Fibroblast of skin of left biceps (primary cell): ENCODE data around the gene LYRM4.

Source experiments
- DNase-seq, 2 experiments: peaks; one replicate each; pipeline ENCODE4 v3.0.0-alpha.2; 2013; ENCODE audit warnings: low read depth in 2 of 2

Gene LYRM4

DNA sequence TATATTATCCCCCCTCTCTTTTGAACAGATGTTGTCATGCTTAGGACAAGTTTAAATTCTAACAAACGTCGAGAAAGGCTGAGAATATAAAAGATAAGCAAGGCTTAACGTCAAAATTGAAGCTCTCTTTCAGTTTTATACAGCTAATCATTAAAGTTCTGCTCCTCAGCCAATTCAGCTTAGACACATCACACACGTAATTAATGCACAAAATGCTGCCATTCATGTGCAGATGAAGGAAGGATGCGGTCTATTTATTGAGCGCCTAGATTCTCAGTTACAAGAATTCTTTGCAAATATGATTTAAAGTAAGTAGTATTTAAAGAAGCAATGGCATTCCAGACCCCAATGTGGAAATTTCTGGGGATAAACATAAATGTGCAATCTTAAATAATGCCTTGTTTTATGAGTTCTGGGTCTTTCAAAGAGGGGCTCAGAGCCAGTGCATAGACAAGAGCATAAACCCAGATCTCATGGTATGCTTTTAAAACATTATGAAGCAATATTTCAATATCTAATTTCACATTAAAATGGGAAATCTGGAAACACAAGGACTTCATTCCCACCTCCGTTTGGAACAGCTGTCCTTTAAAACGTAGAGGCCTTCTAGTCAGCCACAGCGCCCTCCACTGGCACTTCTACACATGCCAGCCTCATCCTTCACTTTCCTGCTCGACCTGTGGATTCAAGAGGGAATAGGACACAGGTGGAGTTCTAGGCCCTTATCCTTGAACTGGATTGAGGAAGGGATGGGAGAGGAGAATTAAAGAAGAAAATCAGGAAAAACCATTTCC, 85.8 kb downstream of the LYRM4 start:
- DNase-seq, result no peak

- DNase-seq, result no peak
These were observed 86.5 kb downstream of the LYRM4 start for GRCh38 chr6:5174244-5174643.

DNA sequence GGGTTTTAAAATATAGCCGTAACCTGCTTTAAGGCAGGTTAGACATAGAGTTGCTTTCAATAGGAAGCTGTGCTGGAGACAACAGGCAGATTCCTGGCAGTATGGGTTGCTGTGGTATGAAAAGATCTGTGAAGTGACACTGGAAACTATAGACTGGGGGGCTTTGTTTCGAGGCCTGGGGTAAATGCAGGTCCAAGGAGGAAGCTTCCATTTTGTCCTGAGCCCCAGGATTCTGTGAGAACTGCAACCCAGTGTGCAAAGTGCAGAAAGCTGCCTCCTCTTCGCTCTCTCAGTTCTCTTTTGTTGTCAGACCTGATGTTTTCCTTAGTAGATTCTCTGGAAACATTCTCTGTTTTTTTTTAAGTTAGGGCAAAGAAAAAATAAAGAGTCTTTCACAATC, 86.9 kb downstream of the LYRM4 start:
- DNase-seq, result no peak

DNA sequence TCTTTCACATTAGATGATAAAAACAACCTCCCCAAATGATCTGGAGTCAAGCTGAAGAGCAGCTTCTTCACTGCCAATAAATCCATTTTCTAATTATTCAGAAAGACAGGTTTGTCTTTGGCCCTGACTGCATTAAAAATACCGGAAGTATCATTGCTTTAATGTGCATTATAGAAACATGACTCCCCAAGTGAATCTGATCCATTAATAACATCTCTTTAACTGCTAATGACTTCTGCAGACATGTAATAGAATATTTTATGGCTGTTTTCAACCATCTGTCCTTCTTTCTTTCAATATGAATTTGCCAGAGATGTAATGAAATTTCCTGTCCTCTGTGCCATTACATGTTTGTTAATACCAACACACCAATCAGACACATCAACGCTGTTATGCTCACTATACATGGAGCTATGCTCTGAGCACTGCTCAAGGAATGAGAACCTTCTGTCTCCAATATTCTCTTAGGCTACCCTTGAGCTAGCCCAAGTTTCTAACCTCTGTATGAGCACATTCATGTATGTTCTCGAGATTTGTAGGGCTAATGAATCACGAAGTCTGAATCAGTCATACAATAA, 87.8 kb downstream of the LYRM4 start:
- no peak for DNase-seq

DNA sequence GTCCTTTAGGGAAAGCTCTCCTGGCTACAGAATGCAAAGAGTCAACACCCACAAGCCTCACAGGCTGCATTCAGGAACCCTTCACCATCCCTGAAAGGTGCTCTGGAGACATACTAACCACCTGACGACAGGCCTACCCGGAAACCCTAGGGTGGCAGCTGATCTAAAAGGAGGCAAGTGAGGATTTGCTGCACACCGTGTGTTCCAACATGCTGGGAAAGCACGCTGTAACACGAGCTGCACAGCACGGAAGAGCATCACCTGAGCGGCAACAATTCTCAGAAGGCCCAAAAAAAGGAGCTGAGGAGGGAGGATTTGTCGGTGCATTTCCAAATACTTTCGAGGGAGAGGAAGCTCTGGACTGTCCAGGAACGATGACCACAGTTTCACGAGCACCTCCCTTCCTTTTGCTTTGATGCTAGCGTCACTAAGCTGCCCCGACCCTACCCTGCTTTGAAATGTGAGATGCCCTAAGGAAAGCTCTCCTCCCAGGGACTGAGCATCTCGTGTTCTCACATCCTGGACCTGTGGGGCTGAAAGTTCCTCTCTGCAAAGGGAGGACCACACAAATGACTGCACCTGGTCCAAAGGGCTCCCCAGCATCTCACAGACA, 88.6 kb downstream of the LYRM4 start:
- no peak for DNase-seq

- no peak for DNase-seq
These were observed 93.2 kb downstream of the LYRM4 start for GRCh38 chr6:5167501-5167900.

- no peak for DNase-seq
These were observed 96.7 kb downstream of the LYRM4 start for GRCh38 chr6:5164092-5164491.

DNA sequence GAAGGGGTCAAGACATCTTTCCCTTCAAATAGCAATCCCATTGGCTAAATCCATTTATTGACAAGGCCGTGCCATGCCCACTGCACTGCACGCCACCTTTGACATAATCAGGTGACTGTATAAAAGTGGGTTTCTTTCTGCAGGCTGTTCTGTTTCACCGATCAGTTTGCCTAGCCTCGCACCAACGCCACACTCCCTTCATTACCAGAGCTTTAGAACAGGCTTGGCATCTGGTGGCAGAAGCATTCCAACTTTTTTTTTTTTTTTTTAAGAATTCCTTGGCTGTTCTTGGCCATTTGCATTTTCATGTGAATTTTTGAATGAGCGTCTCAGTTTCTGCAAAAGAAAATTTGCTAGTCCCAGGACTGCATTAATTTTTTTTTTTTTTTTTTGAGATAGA, 97.5 kb downstream of the LYRM4 start:
- DNase-seq, result no peak

GRCh38 chr6:5162355-5162754, 98.4 kb downstream of the LYRM4 start:
- no peak for DNase-seq

- no peak for DNase-seq
These were observed 100.5 kb downstream of the LYRM4 start for GRCh38 chr6:5160206-5160605.

DNA sequence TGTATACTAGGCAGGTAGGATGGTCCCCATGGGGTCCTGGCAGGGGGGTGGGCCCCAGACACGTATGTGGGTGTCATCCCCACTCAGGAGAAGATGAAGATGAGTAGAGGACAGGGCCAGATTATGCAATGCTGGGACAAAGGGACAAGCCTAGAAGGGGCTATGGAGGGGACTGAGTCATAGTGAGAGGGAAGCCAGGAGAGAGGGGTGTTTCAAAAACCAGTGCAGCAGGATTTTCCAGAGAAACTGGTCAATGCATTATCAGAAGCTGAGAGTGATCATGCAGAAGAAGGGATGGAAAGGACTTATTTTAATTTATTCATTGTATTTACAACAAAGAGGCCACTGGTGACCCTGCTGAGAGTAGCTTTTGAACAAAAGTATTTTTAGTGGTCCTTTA, 101.6 kb downstream of the LYRM4 start:
- DNase-seq, result no peak

- no peak for DNase-seq
These were observed 102.6 kb downstream of the LYRM4 start for GRCh38 chr6:5158180-5158579.

- DNase-seq, result no peak
These were observed 103.1 kb downstream of the LYRM4 start for GRCh38 chr6:5157621-5158138.

DNA sequence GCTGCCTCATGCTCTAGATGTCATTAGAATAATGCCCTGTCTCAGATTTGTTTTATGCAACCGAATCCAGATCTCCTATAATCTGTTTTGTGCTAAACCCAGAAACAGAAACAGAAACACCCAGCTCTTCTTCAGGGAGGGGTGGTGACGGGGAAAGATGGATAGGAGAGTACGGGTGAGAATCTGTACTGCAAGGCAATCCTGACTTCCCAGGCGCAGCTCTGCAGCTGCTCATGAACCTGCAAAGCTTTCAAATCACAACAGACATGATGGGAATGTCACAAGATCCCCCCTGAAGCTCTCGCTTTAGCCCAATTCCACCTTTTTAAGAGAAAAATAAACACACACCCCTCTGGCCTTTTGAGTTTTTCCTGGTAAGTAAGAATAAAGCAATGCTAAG, 104.1 kb downstream of the LYRM4 start:
- no peak for DNase-seq

GRCh38 chr6:5155906-5156305, 104.8 kb downstream of the LYRM4 start:
- no peak for DNase-seq

- DNase-seq, result no peak
These were observed 107.6 kb downstream of the LYRM4 start for GRCh38 chr6:5153186-5153585.

GRCh38 chr6:5152460-5152859, 108.3 kb downstream of the LYRM4 start:
- no peak for DNase-seq

- DNase-seq, result peak; percentile 70 to 73
These were observed 108.8 kb downstream of the LYRM4 start for GRCh38 chr6:5151955-5152401.

DNA sequence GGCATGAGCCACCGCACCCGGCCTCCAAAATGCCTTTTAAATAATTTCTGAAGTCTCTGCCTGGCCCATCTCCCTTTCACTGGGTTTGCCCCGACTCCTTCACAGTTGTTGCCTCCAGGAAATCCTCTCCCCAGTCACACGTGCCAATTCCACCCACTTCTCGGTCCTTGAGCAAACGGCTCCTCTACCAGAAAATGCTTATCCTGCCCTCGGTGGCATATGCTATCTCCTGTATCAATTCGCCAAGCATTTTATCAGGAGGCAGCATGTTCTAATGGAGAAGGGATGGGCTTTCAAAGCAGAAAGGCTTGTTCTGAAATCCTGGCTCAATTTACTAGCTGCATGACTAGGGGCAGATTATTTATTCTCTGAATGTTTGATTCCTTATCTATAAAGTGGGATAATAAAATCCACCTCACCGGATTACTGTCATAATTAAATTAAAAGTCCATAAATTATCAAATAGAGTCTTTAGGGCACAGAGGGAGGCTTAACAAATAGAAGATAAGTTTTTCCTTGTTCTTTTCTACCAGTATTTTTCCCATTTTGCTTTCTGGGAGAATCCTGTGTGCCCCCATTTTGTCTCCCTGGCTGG, 109.3 kb downstream of the LYRM4 start:
- no peak for DNase-seq

DNA sequence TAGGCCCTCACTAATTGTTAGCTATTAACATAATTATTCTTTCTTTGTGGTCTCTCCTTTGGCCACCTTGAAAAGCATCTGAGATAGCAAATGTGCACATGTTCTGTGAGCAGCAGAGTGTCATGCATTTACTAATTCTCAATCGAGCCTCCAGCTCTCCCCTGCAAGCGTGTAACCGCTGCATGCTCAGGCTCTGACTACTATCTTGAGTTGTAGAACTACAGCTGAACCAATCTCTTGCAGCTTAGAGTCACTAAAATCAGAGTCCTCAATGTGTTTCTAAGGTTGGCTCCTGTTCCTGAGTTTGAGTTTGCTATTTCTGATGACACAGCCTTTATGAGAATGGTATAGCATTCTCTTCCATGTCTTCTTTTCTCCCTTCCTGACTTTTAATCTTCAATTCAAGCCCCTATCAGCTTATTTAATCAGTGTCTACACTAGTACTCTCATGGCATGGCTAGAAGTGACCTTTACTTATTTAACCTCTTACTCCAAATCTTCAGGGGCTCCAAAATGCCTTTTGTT, 110.1 kb downstream of the LYRM4 start:
- DNase-seq, result no peak

GRCh38 chr6:5149891-5150290, 110.9 kb downstream of the LYRM4 start:
- DNase-seq, result no peak

GRCh38 chr6:5149159-5149704, 111.5 kb downstream of the LYRM4 start:
- no peak for DNase-seq
